KG1 (cell line): ENCODE results near the gene C2CD4B.

Source experiments
- DNase-seq: peaks from one replicate; lab custom pipeline; 2025; lab: John Stamatoyannopoulos, UW

The C2CD4B gene

GRCh38 chr15:62165104-62165792 lies at the start of gene C2CD4B:
C2CD4B (minus strand) TSS chr15:62165285; CDS start chr15:62164984, 301 bp downstream.
- DNase-seq, result no peak

GRCh38 chr15:62212741-62213140 lies 47.7 kb upstream of the C2CD4B start:
- no peak for DNase-seq

- no peak for DNase-seq
These were observed 46.3 kb upstream of the C2CD4B start for GRCh38 chr15:62211348-62211747.

- no peak for DNase-seq
These were observed 44.7 kb upstream of the C2CD4B start for GRCh38 chr15:62209821-62210220.

- DNase-seq, result no peak
These were observed 44.2 kb upstream of the C2CD4B start for GRCh38 chr15:62209322-62209721.

GRCh38 chr15:62208884-62209283 lies 43.8 kb upstream of the C2CD4B start:
- DNase-seq, result no peak

- no peak for DNase-seq
These were observed 43.3 kb upstream of the C2CD4B start for GRCh38 chr15:62208367-62208766.

GRCh38 chr15:62190675-62191074 lies 25.6 kb upstream of the C2CD4B start:
- no peak for DNase-seq

GRCh38 chr15:62190274-62190673 lies 25.2 kb upstream of the C2CD4B start:
- no peak for DNase-seq

- no peak for DNase-seq
These were observed 23.7 kb upstream of the C2CD4B start for GRCh38 chr15:62188744-62189143.

GRCh38 chr15:62187910-62188309 lies 22.8 kb upstream of the C2CD4B start:
- no peak for DNase-seq

GRCh38 chr15:62187425-62187824 lies 22.3 kb upstream of the C2CD4B start:
- DNase-seq, result no peak

GRCh38 chr15:62186578-62186977 lies 21.5 kb upstream of the C2CD4B start:
- DNase-seq, result no peak

- no peak for DNase-seq
These were observed 18.0 kb upstream of the C2CD4B start for GRCh38 chr15:62183130-62183529.

- DNase-seq, result no peak
These were observed 8.1 kb upstream of the C2CD4B start for GRCh38 chr15:62173215-62173614.

- no peak for DNase-seq
These were observed 6.8 kb upstream of the C2CD4B start for GRCh38 chr15:62171882-62172281.

GRCh38 chr15:62165793-62166375 lies 799 bp upstream of the C2CD4B start:
- no peak for DNase-seq

GRCh38 chr15:62164396-62165103 lies 535 bp downstream of the C2CD4B start:
- no peak for DNase-seq

GRCh38 chr15:62164014-62164395 lies 1.1 kb downstream of the C2CD4B start:
- no peak for DNase-seq

- DNase-seq, result no peak
These were observed 1.6 kb downstream of the C2CD4B start for GRCh38 chr15:62163397-62164013.

GRCh38 chr15:62153228-62153627 lies 11.9 kb downstream of the C2CD4B start:
- no peak for DNase-seq

GRCh38 chr15:62150445-62150844 lies 14.6 kb downstream of the C2CD4B start:
- DNase-seq, result no peak

- no peak for DNase-seq
These were observed 15.4 kb downstream of the C2CD4B start for GRCh38 chr15:62149729-62150128.
